Stimulated activated CD4-positive, alpha-beta T cell treated with anti-CD3 and anti-CD28 coated beads, Interleukin-1b, Interleukin-23, amount 100 ng/mL, for 24 hours (primary cell): ENCODE data around the gene LPA.
A peak's percentile ranks its signal among the peaks of the same experiment; 100 is the strongest.
"Not testable (repeated sequence)": the region's sequence is repeated elsewhere in the genome, so short reads cannot be mapped to it uniquely, and the experiment has no call there.

Experiments
- DNase-seq, 4 experiments: peaks; one replicate each; pipeline ENCODE4 v3.0.0-alpha.2; 2020; ENCODE audit warnings: low read depth in 4 of 4, low spot score in 1 of 4

LPA gene

GRCh38 chr6:160664198-160664597, at the start of gene LPA:
Gene LPA (minus strand): TSS chr6:160664275. CDS start chr6:160664214, 61 bp downstream.
- not testable (repeated sequence) for DNase-seq

- not testable (repeated sequence) for DNase-seq
Measured at GRCh38 chr6:160708993-160709392, 44.9 kb upstream of the LPA start.

- DNase-seq = not testable (repeated sequence)
Measured at GRCh38 chr6:160704688-160705087, 40.6 kb upstream of the LPA start.

- DNase-seq = not testable (repeated sequence)
Measured at GRCh38 chr6:160701918-160702680, 38.0 kb upstream of the LPA start, which contains the start of gene PLG. Gene PLG (plus strand): TSS chr6:160702244. CDS start chr6:160702305, 61 bp downstream.

GRCh38 chr6:160697826-160698225, 33.8 kb upstream of the LPA start:
- DNase-seq = no peak

GRCh38 chr6:160696884-160697283, 32.8 kb upstream of the LPA start:
- DNase-seq = not testable (repeated sequence)

GRCh38 chr6:160695622-160696021, 31.5 kb upstream of the LPA start:
- not testable (repeated sequence) for DNase-seq

- not testable (repeated sequence) for DNase-seq
Measured at GRCh38 chr6:160695025-160695424, 30.9 kb upstream of the LPA start.

GRCh38 chr6:160692369-160692959, 28.4 kb upstream of the LPA start:
- DNase-seq = no peak

- no peak for DNase-seq
Measured at GRCh38 chr6:160691617-160692016, 27.5 kb upstream of the LPA start.

- DNase-seq = no peak
Measured at GRCh38 chr6:160690458-160690857, 26.4 kb upstream of the LPA start.

GRCh38 chr6:160685762-160686450, 21.8 kb upstream of the LPA start:
- DNase-seq = no peak

- not testable (repeated sequence) for DNase-seq
Measured at GRCh38 chr6:160685101-160685761, 21.2 kb upstream of the LPA start.

- no peak for DNase-seq
Measured at GRCh38 chr6:160679402-160679769, 15.3 kb upstream of the LPA start.

GRCh38 chr6:160678744-160679401, 14.8 kb upstream of the LPA start:
- no peak for DNase-seq

GRCh38 chr6:160678230-160678629, 14.2 kb upstream of the LPA start:
- no peak for DNase-seq

GRCh38 chr6:160676418-160676817, 12.3 kb upstream of the LPA start:
- not testable (repeated sequence) for DNase-seq

- DNase-seq = no peak
Measured at GRCh38 chr6:160668589-160668988, 4.5 kb upstream of the LPA start.

GRCh38 chr6:160667639-160668481, 3.8 kb upstream of the LPA start:
- peak in 2 of 4 experiments; percentile 2 to 17 for DNase-seq

GRCh38 chr6:160662842-160663241, 1.2 kb downstream of the LPA start:
- DNase-seq = no peak
